HG03025 (cell line): ENCODE results near the gene FLCN.
"Not testable (repeated sequence)": the region's sequence is repeated elsewhere in the genome, so short reads cannot be mapped to it uniquely, and the experiment has no call there.

Experiments
- ATAC-seq: cut with Tn5 transposase; IDR thresholded peaks from one replicate; pipeline ENCODE4 v1.9.1; 2021; ENCODE audit warnings: mild to moderate bottlenecking, moderate library complexity; ENCODE audit not compliant: unreplicated experiment, low FRiP score

The FLCN gene

GRCh38 chr17:17188586-17188985 is 48.4 kb downstream of the FLCN start:
- ATAC-seq, result no peak

- ATAC-seq, result no peak
Measured at GRCh38 chr17:17186551-17187505, 50.1 kb downstream of the FLCN start.

DNA sequence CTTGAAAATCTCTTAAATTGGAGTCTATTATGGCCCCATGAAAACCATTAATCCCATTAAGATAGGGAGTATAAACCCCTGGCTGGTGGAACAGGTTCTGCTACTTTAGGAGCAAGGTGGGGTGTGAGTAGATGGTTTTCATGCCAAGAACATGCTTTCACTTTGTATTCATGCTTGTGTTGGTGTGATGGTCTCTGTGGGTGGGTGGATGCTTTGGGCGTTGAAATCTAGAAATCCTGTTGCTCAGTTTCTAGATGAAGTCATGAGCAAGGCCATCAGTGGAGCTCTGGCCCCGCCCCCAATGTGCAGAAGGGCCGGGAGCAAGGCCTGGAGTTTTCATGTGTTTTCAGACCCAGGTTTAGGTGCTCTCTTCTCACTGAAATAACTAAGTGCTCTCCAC is 50.9 kb downstream of the FLCN start:
- ATAC-seq, result no peak

- ATAC-seq, result not testable (repeated sequence)
Measured at GRCh38 chr17:17184985-17185757, 51.8 kb downstream of the FLCN start.

- ATAC-seq, result no peak
Measured at GRCh38 chr17:17183744-17184143, 53.2 kb downstream of the FLCN start.

- no peak for ATAC-seq
Measured at GRCh38 chr17:17182598-17183136, 54.3 kb downstream of the FLCN start.

GRCh38 chr17:17181666-17182597 is 55.0 kb downstream of the FLCN start:
- no peak for ATAC-seq

- ATAC-seq, result no peak
Measured at GRCh38 chr17:17180741-17181525, 56.0 kb downstream of the FLCN start.

DNA sequence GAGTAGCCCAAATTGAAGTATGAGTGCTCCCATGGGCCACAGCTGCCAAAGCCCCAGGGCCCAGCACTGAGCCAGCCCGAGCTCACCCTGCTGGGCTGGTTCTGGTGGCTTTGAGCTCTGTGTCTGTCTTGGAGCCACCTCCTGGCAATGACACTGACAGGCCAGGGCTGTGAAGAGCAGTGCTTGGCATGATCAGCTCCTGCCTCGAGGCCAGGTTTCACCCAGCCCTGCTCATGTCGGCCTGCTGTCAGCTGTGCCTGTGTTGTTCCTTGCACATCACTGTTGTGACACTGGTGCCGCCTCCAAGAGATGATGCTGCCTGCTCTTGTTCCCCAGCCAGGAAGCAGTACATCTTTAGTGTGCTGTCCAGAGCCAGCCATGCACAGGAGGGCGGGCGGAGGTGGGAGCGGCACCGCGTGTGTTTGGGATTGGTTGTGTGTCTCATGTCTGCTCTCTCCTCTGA is 56.8 kb downstream of the FLCN start:
- no peak for ATAC-seq

GRCh38 chr17:17179371-17179827 is 57.6 kb downstream of the FLCN start:
- ATAC-seq, result no peak

DNA sequence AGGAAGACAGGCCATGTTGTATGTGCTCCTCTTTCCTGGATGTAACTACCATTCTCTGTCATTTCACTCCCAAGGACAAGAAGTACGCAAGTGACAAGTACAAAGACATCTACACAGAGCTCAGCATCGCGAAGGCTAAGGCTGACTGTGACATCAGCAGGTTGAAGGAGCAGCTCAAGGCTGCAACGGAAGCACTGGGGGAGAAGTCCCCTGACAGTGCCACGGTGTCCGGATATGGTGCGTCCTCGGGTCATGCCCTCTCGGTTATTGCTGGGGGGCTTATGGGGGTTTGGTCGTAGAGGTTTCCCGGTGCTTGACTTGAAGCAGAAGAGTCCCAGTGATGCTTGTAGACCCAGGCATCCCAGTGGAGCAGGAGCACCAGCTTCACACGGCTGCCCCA is 59.8 kb downstream of the FLCN start:
- no peak for ATAC-seq

GRCh38 chr17:17176341-17176740 is 60.6 kb downstream of the FLCN start:
- ATAC-seq, result no peak

GRCh38 chr17:17175917-17176316 is 61.1 kb downstream of the FLCN start:
- ATAC-seq, result no peak

- ATAC-seq, result no peak
Measured at GRCh38 chr17:17175340-17175739, 61.6 kb downstream of the FLCN start.

DNA sequence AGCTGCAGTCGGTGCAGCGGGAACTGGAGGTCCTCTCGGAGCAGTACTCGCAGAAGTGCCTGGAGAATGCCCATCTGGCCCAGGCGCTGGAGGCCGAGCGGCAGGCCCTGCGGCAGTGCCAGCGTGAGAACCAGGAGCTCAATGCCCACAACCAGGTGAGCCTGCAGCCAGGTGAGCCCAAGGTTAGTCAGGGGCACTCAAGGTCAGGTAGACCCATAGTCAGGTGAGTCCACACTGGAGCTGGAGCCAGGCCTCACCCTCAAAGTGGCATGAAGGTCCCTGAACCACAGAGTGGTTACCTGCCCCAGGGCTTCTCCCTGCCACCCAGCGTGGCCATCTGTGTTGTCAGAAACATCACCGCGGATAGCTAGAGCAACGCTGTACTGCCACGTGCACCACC is 63.0 kb downstream of the FLCN start:
- no peak for ATAC-seq

- ATAC-seq, result no peak
Measured at GRCh38 chr17:17172990-17173389, 64.0 kb downstream of the FLCN start.

- ATAC-seq, result no peak
Measured at GRCh38 chr17:17172001-17172939, 64.7 kb downstream of the FLCN start.

DNA sequence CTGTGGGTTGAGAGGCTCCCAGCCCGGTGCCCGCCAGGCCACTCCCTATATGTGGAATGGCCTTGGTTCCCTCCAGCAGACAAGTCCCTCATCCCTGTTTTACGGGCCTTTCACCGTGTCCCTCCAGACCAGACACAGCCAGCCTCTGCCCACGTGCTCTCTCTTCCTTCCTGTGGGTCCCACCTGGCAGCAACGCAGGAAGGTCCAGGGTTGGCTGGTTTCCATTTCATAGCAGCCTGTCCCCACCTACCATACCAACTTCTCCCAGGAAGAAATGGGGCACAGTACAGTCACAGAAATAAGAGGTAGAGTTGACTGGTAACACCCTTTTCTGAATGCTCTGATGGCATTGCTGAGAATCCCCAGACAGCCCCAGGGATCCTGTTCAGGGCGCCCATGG is 65.8 kb downstream of the FLCN start:
- ATAC-seq, result no peak
